ENCODE measurements around the gene SMPD2.

Gene SMPD2

DNA sequence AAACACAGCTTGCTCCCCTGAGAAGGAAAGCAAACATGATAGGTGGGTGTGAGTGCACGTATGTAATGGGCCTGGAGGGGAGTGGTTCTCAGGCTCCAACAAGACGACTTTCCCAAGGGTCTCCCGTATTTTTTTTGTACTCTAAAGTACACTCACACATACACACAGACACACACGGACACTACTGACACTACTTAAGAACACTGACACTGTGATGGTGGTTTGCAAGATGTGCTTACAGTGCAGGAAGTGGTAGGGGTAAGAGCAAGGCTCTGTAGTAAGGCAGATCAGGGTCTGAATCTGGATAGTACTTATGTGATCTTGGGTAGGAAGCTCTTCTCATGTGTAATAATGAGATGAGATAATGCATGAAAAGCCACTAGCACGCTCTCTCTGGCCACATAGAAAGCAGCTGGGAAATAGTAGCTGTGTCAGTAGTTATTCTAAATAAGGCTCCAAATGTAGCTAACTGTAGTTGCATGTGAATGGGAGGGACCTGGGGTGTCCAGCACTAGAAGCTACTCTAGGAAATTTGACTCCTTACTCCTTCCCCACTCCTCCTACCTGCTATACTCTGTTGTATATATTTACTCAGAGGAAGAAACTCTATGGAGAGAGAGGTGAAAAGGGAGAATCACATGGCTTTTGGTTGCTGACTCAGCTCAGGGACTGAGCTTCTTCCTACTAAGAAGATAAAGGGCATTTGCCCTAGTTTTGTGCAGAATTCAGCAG is 50.8 kb downstream of the SMPD2 start:
- Histone ChIP-seq H3K9me3 (ENCODE audit: insufficient read depth, low read depth, low read length) (no peaks in the 10 kb centered on the region), H3K4me1 (ENCODE audit: insufficient read depth, low read length) (peaks cover 40% of the 10 kb centered on the region), H3K27ac (ENCODE audit: low read depth, low read length) (no peak overlapping the region; the same call in 1 of the 2 replicates), H3K9ac (ENCODE audit: low read depth, low read length) (no peak overlapping the region), H3K36me3 (ENCODE audit: insufficient read depth, low read length) (no peaks in the 10 kb centered on the region), H3K27me3 (ENCODE audit: insufficient read depth, low read length) (no peaks in the 10 kb centered on the region), H3K4me3 (ENCODE audit: low read length) (no peak overlapping the region)
- 50% methylated on average over 5 of the region's 5 CpGs for WGBS

All from HUES64 (cell line).